HG03025 (cell line): Measurements from ENCODE around the gene NLRP10.

Source experiments
- ATAC-seq: cut with Tn5 transposase; IDR thresholded peaks from one replicate; pipeline ENCODE4 v1.9.1; 2021; ENCODE audit warnings: mild to moderate bottlenecking, moderate library complexity; ENCODE audit not compliant: unreplicated experiment, low FRiP score

Gene NLRP10

DNA sequence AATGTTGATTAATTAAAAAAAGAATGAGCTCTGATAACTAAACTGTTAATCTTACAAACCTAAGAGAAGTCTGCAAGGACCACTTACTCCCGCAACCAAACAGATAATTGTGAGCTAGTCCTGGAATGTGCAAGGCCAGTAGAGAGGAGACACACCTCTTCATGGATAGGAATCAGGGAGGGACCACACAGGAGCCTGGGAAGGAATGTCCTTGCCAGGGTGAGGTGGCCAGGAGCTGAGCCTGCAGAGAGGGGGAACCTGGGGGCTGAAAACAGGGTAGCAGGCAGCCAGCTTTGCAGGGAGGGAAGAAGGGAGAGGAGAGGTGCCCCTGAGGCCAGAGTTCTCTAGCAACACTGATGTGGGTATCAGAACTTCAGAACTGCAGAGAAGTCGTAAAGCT is 9.4 kb upstream of the NLRP10 start:
- ATAC-seq: no peak

DNA sequence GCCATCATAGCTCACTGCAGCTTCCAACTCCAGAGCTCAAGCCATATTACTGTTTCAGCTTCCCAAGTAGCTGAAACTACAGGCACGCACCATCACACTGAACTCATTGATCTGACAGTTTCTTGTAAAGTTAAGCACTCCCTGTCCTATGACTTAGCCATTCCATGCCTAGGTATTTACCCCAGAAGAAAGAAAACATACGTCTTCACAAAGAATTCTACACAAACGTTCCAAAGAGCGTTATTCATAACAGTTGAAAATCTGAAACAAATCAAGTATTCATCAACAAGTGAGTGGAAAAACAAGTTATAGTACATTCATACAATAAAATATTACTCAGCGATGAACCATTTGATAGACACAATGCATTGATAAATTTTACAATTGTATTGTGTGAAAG is 7.8 kb upstream of the NLRP10 start:
- no peak for ATAC-seq

DNA sequence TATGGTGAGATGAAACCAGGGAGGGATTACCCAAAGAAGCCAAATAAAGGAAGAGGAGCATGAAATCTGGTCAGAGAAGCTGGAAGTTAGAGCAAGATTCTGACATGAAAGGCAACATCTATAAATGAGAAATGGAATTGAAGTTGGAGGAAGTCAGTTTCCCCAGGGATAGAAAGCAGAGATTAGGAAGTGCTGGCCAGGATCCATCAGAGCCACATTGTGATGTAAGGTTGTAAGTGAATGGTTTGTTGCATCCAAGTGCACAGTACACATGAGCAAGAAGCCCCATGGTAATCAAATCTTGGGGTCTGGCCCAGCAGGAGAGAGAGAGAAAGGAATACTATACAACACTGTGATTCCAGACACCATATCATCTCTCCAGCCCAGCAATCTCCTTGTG is 6.6 kb upstream of the NLRP10 start:
- ATAC-seq: no peak

DNA sequence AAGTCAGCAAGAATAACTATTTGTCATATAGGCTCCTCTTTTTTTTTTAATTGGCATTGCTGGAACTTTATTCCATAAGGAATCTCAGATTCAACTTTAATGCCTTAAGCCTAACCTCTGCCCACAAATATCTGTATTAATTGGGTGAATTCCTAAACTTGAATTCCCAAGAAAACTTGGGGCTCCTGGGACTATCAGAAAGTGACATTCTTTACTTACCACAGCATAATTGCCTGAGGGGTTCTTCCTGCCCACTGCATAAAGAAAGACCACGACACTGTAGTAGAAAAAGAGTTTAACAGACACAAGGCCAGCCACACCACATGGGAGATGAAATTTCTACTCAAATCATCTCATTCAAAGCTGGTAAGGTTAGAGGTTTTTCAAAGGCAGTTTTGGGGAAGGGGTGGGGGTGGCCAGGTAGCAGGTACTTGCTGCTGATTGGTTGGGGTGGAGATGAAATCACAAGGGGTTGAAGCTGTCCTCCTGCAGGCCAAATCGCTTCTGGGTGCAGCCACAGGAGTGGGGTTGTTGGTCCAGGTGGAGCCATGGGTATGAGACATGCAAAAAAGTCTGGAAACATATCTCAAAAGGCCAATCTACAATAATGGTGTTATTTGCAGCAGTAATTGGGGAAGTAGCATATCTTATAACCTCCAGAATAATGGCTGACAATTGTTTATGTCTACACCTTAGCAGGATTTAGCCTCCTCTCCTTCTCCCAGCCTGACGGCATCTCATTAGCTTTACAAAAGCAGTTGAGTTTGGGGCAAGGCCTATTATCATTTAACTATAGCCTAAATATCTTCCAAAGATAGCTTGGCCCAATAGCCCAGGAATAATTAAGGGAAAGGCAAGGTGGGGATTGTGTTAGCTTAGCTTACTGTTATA is 4.8 kb upstream of the NLRP10 start:
- no peak for ATAC-seq

DNA sequence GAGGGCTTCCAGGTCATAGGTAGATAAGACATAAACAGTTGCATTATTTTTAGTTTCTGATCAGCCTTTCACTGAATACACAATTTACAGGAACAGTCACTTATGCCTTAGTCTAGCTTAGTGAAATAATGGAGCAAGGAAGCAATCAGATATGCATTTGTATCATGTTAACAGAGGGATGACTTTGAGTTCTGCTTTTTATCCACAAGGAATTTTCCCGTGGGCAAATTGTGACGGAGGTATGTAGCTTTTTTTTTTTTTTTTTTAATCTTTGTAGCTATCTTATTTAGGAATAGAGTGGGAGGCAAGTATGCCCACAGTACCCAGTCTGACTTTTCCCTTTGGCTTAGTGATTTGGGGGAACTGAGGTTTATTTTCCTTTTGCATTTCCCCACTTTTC is 3.4 kb upstream of the NLRP10 start:
- ATAC-seq: no peak

DNA sequence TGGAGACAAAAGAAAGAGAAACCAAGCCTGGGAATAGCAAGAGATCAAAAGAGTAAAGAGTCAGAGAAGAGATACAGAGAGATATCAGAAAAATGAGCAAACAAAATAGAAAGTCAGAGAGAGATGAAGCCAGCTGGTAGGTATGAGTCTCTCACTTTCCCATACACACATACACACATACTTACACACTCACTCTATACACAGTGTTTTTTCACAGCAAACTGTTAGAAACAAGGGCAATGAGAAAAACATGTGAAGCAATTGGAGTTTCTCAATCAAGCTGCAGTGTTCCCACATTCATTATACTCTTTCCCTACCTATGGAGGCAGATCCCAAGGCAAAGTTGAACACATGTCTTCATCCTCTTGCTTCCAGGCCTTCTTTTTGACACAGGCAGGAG is 2.6 kb upstream of the NLRP10 start:
- ATAC-seq: no peak

DNA sequence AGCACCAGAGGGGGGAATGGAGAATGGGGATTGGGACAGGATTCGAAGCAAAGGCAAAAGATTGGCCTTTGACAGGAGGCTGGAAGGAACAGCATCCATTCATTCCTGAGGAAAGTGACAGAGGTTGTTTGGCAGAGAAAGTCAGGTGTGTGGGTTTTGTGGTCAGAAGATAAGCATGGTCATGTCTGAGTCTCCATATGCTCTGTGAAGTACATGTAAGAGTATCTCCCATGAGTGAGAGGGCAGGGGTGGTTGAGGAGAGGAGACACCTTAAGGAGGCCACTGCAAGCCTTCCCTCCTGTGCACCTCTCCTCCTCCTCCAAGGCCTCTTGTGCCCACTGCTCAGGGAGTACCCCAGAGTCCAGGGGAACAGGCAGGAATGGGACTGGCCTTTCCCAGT is 1.9 kb upstream of the NLRP10 start:
- ATAC-seq: no peak

DNA sequence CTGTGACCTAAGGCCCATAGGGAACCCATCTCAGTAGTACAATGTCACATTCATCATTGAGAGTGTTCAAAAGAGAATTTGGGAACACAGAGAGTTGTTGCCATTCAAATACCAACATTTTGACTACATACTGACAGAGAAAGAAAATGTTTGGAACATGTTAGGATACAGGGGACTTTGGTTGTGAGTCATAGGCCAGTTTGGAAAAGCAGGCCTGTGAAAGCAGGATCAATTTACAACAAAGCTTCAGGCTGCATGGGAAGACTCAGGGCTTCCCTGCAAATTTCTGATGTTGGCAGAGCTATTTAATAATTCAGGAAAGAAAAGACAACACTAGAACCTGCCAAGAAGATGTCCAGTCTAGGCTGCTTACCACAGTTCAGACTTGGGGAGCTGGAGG is 374 bp downstream of the NLRP10 start:
- ATAC-seq: no peak

DNA sequence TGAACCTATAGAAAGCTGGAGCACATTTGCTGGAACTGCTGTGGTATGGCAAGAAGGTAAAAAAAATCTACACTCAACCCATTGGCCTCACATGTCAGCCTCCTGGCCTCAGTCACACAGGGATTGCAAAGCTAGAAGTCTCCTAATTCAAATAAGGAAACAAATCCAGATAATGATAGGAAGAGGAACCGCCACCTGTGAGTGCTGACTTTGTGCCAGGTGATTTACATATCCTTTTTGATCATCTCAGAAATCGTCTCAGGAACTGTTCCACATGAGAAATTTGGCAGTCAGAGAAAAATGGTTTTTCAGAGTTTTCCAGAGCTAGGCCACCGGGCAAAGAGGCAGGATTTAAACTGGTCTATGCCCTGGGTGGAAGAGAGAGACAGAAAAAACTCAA is 986 bp downstream of the NLRP10 start:
- ATAC-seq: no peak

DNA sequence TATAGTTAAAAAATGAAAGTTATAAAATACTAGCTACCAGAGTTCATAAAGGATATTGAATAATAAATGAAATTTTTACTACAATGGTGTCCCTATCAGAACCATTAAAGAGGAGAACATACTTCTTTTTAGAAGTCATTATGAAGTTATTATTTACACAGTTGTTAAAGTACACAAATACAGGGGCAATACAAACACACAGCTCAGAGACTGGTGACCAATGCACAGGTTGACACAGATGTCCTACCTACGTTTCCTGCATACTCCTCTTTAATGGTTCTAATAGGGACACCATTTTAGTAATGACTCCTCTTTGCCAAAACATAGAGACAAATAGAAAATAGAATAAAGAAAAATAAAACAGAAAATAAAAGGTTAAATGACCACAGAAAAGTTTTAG is 10.1 kb downstream of the NLRP10 start:
- ATAC-seq: no peak

DNA sequence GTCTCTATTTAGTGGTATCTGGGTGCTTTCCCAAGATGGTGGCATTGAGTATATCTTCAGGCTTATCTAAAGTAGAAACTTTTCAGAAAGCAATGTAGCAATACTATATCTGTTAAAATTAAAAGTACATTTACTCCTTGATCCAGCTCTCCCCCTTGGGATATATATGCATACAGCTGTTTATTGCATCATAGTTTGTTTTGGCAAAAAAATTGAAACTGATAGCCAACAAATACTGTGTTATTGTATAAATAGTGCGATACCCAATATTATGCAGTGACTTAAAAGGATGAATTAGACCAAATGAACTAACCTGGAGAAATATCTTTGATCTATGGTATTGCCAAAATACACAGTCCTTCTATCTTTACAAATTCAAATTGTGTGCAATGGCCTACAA is 15.3 kb downstream of the NLRP10 start:
- ATAC-seq: no peak

DNA sequence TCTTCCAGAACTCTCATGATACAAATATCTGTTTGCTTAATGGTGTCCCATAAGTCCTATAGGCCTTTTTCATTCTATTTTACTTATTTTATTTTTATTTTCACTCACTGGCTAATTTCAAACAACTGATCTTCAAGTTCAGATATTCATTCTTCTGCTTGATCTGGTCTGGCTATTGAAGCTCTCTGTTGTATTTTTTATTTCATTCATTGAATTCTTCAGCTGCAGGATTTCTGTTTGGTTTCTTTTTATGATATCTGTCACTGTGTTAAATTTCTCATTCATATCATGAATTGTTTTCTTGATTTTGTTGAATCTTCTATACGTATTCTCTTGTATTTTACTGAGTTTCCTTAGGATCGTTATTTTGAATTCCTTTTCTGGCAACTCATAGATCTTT is 21.1 kb downstream of the NLRP10 start:
- no peak for ATAC-seq

DNA sequence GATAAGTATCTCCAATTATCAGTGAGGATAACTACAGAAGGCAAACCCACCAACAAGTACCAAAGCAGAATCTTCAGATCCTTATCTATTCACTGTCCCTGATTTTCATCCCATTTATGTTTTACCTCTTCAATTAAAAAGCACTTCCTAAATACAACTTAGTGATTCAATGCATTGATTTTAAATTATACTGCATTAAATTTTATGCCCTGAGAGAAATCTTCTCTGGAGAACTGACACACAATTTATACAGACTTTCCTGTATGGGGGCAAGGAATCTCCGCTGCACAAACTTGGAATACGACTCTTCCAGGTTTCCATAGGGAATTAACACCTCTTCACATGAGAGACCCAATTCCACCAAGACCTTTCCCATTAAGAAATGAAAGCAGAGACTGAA is 23.6 kb downstream of the NLRP10 start, which contains the start of gene OR10A3:
Gene OR10A3 (minus strand): TSS at position 101 of the 400 bp plus-strand sequence. CDS start 2,188 bp downstream, outside the sequence.
- no peak for ATAC-seq

DNA sequence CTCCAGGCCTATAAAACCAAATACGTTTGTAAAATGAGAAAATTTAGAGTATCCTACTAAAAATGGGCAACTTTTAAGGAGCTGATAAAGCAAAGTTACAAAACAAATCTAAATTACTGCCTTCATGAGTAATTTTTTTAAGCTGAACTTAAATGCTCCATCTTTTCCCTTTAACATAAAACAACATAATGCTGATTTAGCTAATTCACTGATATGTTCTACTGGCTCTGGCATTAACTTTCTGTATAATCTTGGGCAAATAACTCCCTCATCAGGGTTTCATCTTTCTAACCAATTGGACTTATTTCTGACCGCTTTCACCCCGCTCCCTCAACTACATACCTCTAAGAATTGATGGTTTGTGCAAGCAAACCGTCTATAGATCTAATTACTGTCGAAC is 24.1 kb downstream of the NLRP10 start:
- no peak for ATAC-seq

DNA sequence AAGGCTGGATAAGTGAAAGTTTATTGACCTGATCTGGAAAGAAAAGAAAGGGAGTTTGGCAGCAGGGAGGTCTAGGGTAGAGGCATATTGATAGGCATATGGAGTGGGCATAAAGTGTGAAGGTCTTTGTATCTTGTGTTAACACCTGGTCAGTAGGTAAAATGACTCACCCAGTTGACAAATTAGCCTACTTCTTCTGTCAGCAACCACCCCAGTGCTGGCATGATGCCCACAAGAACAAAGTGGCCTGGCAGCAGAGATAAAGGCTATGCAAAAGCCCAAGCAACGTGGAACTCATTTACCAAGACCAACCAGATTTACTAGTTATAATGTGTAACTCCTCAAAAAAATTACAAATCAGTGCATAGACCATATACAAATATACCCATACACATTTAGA is 28.6 kb downstream of the NLRP10 start:
- no peak for ATAC-seq

DNA sequence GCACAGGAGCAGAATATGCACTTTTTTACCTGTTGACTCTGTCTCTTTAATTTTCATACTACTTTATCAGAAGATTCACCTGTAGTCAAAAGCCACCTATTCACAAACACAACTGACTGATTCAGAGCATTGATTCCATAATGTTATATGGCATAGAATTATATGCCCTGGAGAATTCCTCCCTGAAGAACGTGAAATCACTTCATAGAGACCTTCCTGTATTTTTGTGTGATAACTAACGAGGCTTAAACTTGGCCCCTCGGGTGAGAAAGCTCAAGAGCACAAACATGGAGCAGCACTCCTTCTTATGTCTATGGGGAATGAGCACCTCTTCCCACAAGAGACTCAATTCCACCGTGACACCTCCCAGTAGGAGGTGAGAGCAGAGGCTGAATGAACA is 34.1 kb downstream of the NLRP10 start, which contains the start of gene OR10A6:
Gene OR10A6 (minus strand): TSS at position 101 of the 400 bp plus-strand sequence. CDS start 2,606 bp downstream, outside the sequence.
- no peak for ATAC-seq

DNA sequence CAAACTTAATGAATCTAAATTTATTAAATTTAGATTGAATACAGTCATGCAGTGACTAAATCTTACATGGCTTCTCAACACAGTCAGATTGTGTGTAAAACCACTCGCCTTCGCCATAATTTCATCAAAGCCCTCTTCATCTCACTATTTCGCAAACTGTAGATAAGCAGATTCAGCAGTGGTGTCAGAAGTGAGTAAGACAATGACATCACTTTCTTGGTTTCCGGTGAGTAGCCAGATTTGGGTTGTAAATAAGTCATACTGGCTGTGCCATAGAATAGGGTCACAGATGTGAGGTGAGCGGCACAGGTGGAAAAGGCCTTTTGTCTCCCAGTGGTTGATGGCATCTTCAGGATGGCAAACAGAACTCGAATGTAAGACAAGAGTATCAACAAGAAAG is 37.6 kb downstream of the NLRP10 start:
- no peak for ATAC-seq

DNA sequence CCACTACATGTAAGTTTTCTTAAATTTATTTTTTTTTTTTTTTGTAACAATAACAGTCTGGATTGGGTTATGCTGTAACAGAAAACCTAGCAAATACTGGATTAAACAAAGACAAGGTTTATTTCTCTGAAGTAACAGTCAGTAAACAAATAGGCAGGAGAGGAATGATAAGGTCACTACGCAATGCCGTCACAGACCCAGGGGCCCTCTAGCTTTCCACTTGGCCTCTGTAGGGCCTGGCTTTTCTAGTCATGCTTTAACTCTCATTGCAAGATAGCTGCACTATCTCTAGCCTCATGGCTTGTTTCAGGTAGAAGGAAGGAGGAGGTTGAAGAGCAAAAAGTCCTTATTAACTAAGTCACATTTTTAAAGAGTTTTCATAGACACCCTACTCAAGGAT is 40.7 kb downstream of the NLRP10 start:
- no peak for ATAC-seq

DNA sequence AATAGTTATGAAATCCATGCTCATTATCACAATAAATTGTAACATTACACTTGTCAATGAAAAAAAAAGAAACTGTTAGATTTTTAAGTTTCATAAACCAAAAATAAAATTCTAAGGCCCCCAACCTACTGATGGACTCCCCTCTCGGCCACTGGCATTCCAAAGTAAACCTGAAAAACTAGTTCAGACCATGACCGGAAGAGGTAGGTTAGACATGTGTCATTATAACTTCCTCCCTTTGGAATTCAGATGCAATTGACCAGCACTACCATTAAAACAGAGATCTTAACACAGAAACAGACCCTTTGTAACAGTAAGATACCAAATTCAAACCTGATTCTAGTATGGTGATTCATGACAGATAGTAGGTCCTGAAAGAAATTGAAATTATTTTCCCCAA is 47.1 kb downstream of the NLRP10 start:
- ATAC-seq: no peak
